Adrenal gland (tissue), 12 donors: Measurements from ENCODE around the gene MTMR10. TPM values are rescaled to one million over a fixed set of nuclear protein-coding genes. Genes with fewer than 3 reads are reported as not detected.

Experiments used
- DNase-seq, 7 donors: peaks; one replicate each; pipeline ENCODE4 v3.0.0-alpha.2; 2019 to 2020
- H3K27ac ChIP-seq, 5 donors: fragments of 200-600 bp; sonication (generic) in 4 of 5; 1 replicate in 3 of 5; 2 replicates in 2 of 5; pipeline versions ENCODE4 v1.5.1 to v1.8.0; 2016 to 2020; ENCODE audit warnings: mild to moderate bottlenecking in 1 of 5
- H3K27me3 ChIP-seq: fragments of 200-600 bp; 2 replicates; pipeline ENCODE4 v1.8.0; 2021
- H3K36me3 ChIP-seq, 2 donors: fragments of 200-600 bp; replicated peaks in 1 of 2; 1 replicate in 1 of 2; 2 replicates in 1 of 2; pipeline versions ENCODE4 v1.5.1 to v1.8.0; 2018 to 2022
- H3K4me1 ChIP-seq, 2 donors: fragments of 200-600 bp; replicated peaks in 1 of 2; 1 replicate in 1 of 2; 2 replicates in 1 of 2; pipeline versions ENCODE4 v1.5.1 to v1.8.0; 2018 to 2021
- H3K4me3 ChIP-seq, 4 donors: fragments of 200-600 bp; sonication (generic) in 3 of 4; one replicate each; pipeline ENCODE4 v1.5.1; 2016 to 2018
- H3K9me3 ChIP-seq, 3 donors: fragments of 200-600 bp; sonication (generic) in 1 of 3; replicated peaks in 1 of 3; 1 replicate in 2 of 3; 2 replicates in 1 of 3; pipeline versions ENCODE4 v1.5.1 to v1.8.0; 2016 to 2021
- POLR2A ChIP-seq, 2 donors: fragments of 450-650 bp; IDR thresholded peaks; one replicate each; pipeline ENCODE4 v1.6.1; 2017; ENCODE audit warnings: antibody characterized with exemption in 2 of 2, mild to moderate bottlenecking in 2 of 2, moderate library complexity in 1 of 2
- WGBS, 4 donors: extraction: QIAGEN DNeasy Blood & Tissue Kit in 2 of 4; methylation state at CpG; one replicate each; pipeline versions ENCODE4 v1.1.5 to v1.1.7; 2013 to 2017; 5-methylcytosine and 5-hydroxymethylcytosine counted together
- intact Hi-C, 2 donors: fragments of 100-400 bp; cut with DNase I; formaldehyde crosslinking; loops; one replicate each; pipeline versions ENCODE4 v1.14.1 to v1.15.0; 2022 to 2023
- polyA plus RNA-seq, 3 donors: library from polyadenylated mRNA; stranded (reverse); fragments of 200-250 nt in 2 of 3; fragments of 350-450 nt in 1 of 3; fragmentation: Illumina TruSeq in 1 of 3; extraction: RNeasy Lipid Tissue Mini Kit (QIAGEN cat#74804) in 1 of 3; gene quantifications; one replicate each; pipeline ENCODE4 v1.2.3, GENCODE V29; 2013 to 2014
- total RNA-seq, 9 donors: library from RNA; depleted of rRNA in 4 of 9; stranded (reverse); fragments of >200 nt in 4 of 9; fragments of 120-200 nt in 1 of 9; fragmentation: NEBNext Ultra II Directional in 1 of 9; extraction: Animal tissue kit (Norgen Biotek cat#: 25700) in 1 of 9; gene quantifications; one replicate each; pipeline versions ENCODE4 v1.1.0 to v1.2.4, GENCODE V29; 2013 to 2023
- TF ChIP-seq, protein P1 (sequence below), 6 experiments: fragments of 450-650 bp in 4 of 6; fragments of 200-600 bp in 2 of 6; sonication (generic) in 1 of 6; IDR thresholded peaks; 1 replicate in 5 of 6; 2 replicates in 1 of 6; pipeline versions ENCODE4 v1.5.1 to v1.8.0; 2016 to 2021; ENCODE audit warnings: antibody characterized with exemption in 6 of 6, mild to moderate bottlenecking in 2 of 6, moderate library complexity in 1 of 6
- donor health status: healthy with polysubstance abuse.
- donor health status: Bipolar disorder and iron deficiency.
- donor health status: DM: yes; HTN: yes; CAD: no.
- donor health status: DM: no; HTN: no; CAD: no.
- donor health status: DM: no; HTN: no; CAD: no.
- donor health status: DM: yes; HTN: yes; CAD: no.

The MTMR10 gene
- total and polyA plus RNA-seq, 12 donors: 9.2 to 42.7 (median 21.5) TPM

DNA sequence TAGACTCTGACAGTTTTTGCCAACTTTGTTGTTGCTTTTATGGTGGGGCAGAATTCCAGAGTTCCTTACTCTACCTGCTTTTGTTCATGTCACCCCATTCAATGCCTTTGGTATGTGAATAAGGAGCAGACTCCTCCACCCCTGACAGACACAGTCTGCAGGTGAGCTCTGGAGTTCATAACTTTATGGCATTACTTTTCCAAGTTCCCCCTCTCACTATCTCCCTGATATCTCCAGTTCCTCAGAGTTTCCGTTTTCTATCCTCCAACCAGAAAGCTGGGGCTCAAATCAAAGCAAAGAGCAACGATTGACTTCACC, 23.1 kb upstream of the MTMR10 start:
- Histone ChIP-seq H3K4me3 (no peak overlapping the region), H3K9me3 (peaks cover 0 to 5% (median 4%) of the 10 kb centered on the region in 3 donors), H3K4me1 (no peaks in the 10 kb centered on the region), H3K27me3 (no peaks in the 10 kb centered on the region), H3K36me3 (no peaks in the 10 kb centered on the region), H3K27ac (no peak overlapping the region)
- no peak for DNase-seq
- intact Hi-C loops: no loop called here
- 26 to 75% (median 58%) methylated on average over 2 of the region's 2 CpGs for WGBS, 4 donors
- TF ChIP-seq, protein P1, sequence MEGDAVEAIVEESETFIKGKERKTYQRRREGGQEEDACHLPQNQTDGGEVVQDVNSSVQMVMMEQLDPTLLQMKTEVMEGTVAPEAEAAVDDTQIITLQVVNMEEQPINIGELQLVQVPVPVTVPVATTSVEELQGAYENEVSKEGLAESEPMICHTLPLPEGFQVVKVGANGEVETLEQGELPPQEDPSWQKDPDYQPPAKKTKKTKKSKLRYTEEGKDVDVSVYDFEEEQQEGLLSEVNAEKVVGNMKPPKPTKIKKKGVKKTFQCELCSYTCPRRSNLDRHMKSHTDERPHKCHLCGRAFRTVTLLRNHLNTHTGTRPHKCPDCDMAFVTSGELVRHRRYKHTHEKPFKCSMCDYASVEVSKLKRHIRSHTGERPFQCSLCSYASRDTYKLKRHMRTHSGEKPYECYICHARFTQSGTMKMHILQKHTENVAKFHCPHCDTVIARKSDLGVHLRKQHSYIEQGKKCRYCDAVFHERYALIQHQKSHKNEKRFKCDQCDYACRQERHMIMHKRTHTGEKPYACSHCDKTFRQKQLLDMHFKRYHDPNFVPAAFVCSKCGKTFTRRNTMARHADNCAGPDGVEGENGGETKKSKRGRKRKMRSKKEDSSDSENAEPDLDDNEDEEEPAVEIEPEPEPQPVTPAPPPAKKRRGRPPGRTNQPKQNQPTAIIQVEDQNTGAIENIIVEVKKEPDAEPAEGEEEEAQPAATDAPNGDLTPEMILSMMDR (IDR thresholded peaks at IDR 0.05): no peak
- no peak for TF ChIP-seq POLR2A (IDR thresholded peaks at IDR 0.05)

DNA sequence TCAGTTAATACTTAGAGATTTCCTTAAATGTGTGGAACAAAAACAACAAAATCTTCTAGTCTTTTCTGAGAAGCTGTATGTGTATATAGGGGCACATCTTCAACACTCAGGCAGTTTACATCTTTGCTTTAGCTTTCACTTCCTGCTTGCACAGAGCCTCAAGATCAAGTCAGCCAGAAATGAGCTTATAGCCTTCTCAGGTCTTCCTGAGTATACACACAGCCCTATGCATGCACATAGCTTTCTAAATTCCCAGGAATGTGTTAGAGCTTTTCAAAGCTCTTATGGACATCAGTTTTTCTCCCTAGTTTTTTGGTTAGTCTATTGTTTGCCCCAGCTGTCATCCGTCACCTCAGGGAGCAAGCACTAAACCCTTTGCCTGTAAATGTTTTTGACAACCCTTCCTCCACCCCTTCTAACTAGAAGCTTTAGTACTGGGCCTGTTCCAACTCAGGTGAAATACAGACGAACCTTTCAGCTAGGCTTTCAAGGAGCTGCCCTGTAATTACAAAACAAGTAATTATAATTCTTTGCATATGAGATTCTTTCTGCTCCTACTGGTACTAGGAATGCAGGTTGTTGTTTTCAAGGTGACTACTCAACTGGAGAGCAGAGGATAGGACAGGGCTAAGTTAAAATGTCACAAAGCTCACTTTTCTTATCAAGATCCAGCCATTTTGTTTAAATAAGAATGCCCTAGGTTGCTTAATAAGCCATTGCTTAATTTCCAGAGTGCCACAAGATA, 22.6 kb upstream of the MTMR10 start:
- Histone ChIP-seq H3K9me3 (peaks cover 0 to 5% (median 4%) of the 10 kb centered on the region in 3 donors), H3K4me1 (no peaks in the 10 kb centered on the region), H3K4me3 (no peak overlapping the region), H3K27me3 (no peaks in the 10 kb centered on the region), H3K27ac (no peak overlapping the region), H3K36me3 (no peaks in the 10 kb centered on the region)
- DNase-seq: no peak
- 63 to 74% (median 67%) methylated on average over 2 of the region's 2 CpGs for WGBS, 4 donors
- TF ChIP-seq POLR2A (IDR thresholded peaks at IDR 0.05): no peak
- TF ChIP-seq, protein P1 (IDR thresholded peaks at IDR 0.05): no peak
- intact Hi-C loops: no loop called here

DNA sequence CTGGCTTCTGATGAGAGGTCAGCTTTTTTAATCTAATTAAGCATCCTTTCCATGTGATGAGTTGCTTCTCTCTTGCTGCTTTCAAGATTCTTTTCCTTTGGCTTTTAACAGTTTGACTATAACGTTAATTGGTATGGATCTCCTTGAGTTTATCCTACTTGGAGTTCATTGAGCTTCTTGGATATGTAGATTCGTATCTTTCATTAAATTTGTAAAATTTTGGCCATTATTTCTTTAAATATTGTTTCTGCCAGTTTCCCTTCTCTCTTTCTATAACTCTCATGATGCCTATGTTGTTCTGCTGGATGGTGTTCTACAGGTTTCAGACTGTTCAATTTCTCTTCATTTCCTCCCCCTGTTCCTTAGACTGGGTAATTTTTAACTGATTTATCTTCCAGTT, 21.0 kb upstream of the MTMR10 start:
- Histone ChIP-seq H3K27ac (no peak overlapping the region), H3K4me1 (no peaks in the 10 kb centered on the region), H3K9me3 (peaks cover 0 to 5% (median 4%) of the 10 kb centered on the region in 3 donors), H3K4me3 (no peak overlapping the region), H3K27me3 (no peaks in the 10 kb centered on the region), H3K36me3 (no peaks in the 10 kb centered on the region)
- intact Hi-C loops: no loop called here
- no peak for TF ChIP-seq POLR2A (IDR thresholded peaks at IDR 0.05)
- TF ChIP-seq, protein P1 (IDR thresholded peaks at IDR 0.05): no peak
- 59 to 87% (median 85%) methylated on average over 2 of the region's 2 CpGs for WGBS, 4 donors
- no peak for DNase-seq

DNA sequence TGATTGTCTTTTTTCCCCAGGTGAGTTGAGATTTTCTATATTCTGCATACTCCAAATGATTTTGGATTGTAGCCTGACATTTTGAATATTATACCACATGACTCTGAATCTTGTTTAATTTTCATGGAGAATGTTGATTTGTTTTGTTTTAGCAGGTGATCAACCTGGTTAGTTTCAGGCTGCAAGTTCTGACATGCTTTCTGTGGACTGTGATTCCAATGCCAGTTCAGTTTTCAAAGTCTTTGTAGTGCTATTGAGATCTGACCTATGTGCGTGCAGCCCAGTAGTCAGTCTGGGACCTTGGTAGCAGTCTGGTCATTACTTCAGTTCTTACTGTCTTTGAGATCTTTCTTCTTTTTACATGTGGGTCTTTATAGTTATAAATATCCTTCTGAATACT, 18.6 kb upstream of the MTMR10 start:
- 76 to 90% (median 85%) methylated on average over 1 of the region's 1 CpG for WGBS, 4 donors
- intact Hi-C loops: no loop called here
- H3K27ac ChIP-seq: no peak overlapping the region
- no peak for DNase-seq
- H3K36me3 ChIP-seq: no peaks in the 10 kb centered on the region
- peaks cover 0 to 5% (median 4%) of the 10 kb centered on the region in 3 donors for H3K9me3 ChIP-seq
- H3K4me1 ChIP-seq: no peaks in the 10 kb centered on the region
- H3K4me3 ChIP-seq: no peak overlapping the region
- TF ChIP-seq POLR2A (IDR thresholded peaks at IDR 0.05): no peak
- H3K27me3 ChIP-seq: no peaks in the 10 kb centered on the region

DNA sequence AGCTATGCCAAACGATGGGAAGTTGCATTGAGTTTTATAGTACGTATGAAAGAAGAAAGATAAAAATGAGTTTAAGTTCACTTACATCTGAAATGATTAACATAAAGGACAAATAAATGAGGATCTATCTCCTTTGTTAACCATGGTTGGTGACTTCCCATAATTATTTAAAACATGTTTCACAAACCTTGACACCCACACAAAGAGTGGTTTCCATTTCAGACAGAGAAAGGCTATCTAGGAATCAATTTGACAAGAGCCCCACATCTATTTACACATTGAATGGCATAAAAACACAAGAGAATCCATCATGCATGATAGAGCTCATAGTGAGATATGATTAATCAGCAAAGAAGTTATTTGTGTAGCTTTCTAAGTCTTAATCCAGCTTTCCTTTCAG, 14.2 kb upstream of the MTMR10 start:
- no peak overlapping the region for H3K27ac ChIP-seq
- no peak overlapping the region for H3K4me3 ChIP-seq
- no peak for DNase-seq
- no peaks in the 10 kb centered on the region for H3K4me1 ChIP-seq
- WGBS, 4 donors: 58 to 80% (median 59%) methylated on average over 2 of the region's 2 CpGs
- TF ChIP-seq POLR2A (IDR thresholded peaks at IDR 0.05): no peak
- TF ChIP-seq, protein P1 (IDR thresholded peaks at IDR 0.05): no peak
- no peaks in the 10 kb centered on the region for H3K36me3 ChIP-seq
- H3K27me3 ChIP-seq: no peaks in the 10 kb centered on the region
- H3K9me3 ChIP-seq: no peaks in the 10 kb centered on the region
- intact Hi-C loops: loop anchor here in 1 of 2 donors (10.0 kb wide), 1 partner anchor 61 kb away; no protein-coding TSS in a partner anchor
